Fibroblast of mammary gland (primary cell): Measurements from ENCODE around the gene KLHDC10.
A peak's percentile ranks its signal among the peaks of the same experiment; 100 is the strongest.
"Not testable (repeated sequence)": the region's sequence is repeated elsewhere in the genome, so short reads cannot be mapped to it uniquely, and the experiment has no call there.

Experiments
- DNase-seq: peaks from one replicate; pipeline ENCODE4 v3.0.0-alpha.2; 2010; ENCODE audit warnings: low read depth
- H3K4me3 ChIP-seq: 2 replicates; pipeline ENCODE4 v1.5.1; 2011; ENCODE audit warnings: low read depth, mild to moderate bottlenecking, low read length, moderate library complexity; ENCODE audit not compliant: control insufficient read depth
- TF ChIP-seq, protein P1 (sequence below): conservative IDR thresholded peaks from 2 replicates; pipeline ENCODE4 v1.5.1; 2011; ENCODE audit warnings: low read depth, low read length, inconsistent platforms; ENCODE audit not compliant: control insufficient read depth, insufficient read depth

Gene KLHDC10

DNA sequence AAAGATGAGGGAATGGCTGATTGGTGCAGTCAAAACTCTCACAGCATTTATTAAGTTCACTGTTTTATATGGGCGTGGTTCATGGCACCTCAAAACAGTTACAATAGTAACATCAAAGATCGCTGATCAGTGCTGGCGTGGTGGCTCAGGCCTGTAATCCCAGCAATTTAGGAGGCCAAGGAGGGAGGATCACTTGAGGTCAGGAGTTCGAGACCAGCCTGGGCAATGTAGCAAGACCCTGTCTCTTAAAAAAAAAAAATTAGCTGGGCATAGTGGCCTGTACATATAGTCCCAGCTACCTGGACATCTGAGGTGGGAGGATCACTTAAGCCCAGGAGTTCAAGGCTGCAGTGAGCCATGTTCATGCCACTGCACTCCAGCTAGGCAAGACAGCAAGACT, 48.5 kb downstream of the KLHDC10 start:
- TF ChIP-seq, protein P1, sequence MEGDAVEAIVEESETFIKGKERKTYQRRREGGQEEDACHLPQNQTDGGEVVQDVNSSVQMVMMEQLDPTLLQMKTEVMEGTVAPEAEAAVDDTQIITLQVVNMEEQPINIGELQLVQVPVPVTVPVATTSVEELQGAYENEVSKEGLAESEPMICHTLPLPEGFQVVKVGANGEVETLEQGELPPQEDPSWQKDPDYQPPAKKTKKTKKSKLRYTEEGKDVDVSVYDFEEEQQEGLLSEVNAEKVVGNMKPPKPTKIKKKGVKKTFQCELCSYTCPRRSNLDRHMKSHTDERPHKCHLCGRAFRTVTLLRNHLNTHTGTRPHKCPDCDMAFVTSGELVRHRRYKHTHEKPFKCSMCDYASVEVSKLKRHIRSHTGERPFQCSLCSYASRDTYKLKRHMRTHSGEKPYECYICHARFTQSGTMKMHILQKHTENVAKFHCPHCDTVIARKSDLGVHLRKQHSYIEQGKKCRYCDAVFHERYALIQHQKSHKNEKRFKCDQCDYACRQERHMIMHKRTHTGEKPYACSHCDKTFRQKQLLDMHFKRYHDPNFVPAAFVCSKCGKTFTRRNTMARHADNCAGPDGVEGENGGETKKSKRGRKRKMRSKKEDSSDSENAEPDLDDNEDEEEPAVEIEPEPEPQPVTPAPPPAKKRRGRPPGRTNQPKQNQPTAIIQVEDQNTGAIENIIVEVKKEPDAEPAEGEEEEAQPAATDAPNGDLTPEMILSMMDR: no peak
- no peak for DNase-seq

DNA sequence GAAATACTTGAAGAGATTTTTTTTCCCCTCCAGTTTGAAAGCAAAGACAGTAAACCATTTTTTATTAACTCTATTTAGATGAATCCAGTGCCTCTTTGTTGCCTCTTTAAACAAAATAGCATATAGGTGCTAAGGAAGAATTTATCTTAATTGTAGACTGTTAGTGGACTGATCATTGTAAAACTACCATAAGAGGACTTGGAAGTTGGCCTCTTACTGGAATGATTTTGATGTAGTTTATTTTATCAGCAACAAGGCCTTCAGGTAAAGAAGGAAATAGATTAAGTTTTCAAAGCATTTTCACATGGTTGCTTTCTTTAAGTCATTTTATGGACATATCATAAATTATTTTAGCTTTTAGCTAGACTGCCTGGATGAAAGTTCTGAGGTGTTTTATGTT, 53.2 kb downstream of the KLHDC10 start:
- H3K4me3 ChIP-seq: no peak overlapping the region
- TF ChIP-seq, protein P1: no peak
- DNase-seq: no peak

More for the DNA sequence above, 48.5 kb downstream of the KLHDC10 start:
- H3K4me3 ChIP-seq: no peak overlapping the region

DNA sequence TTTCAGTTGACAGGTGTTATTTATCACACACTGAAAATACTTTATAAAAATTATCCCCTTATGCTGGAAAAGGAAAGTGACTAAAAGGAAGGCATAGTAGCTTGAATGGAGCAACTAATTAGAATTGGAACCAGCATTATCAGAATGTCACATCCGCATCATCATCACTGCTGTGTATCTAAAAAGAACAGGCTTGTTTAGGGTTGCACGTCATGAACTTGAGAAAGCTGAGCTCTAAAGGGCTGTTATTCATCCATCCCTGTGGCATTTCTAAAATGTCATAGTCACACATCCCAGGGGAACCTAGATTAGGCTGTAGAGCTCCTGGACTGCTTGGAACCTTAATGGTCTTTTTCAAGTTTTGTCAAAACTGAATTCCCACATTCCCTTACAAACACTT, 54.4 kb downstream of the KLHDC10 start:
- H3K4me3 ChIP-seq: no peak overlapping the region
- DNase-seq: no peak
- TF ChIP-seq, protein P1: no peak

DNA sequence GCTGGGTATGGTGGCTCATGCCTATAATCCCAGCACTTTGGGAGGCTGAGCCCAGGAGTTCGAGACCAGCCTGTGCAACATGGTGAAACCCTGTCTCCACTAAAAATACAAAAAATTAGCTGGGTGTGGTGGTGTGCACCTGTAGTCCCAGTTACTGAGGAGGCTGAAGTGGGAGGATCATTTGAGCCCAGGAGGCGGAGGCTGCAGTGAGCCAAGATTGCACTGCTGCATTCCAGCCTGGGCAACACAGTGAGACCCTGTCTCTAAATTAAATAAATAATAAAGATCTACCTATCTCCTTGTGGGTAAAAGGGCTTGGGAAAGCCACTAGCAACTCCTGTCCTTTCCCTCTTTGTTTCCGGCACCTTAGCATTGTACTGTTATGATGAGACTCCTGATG, 56.5 kb downstream of the KLHDC10 start:
- not testable (repeated sequence) for H3K4me3 ChIP-seq, DNase-seq

DNA sequence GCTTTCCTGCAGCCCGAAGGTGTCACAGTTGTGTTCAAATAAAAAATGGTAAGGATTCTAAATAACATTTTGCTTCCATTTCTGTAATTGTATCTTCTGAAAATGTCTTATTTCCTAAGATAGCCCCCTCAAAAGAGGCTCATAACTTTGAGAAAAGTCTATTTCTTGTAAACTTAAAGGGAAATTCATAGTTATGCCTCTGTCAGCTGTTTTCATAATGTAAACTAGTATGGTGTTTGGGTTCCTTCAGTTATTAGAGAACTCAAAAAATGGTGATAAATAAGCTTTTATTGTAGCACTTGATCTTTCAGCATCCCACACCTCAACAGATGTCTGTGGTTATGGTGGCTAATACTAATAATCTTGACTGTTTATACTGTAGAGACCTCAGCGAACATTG, 57.1 kb downstream of the KLHDC10 start:
- TF ChIP-seq, protein P1: no peak
- DNase-seq: no peak
- no peak overlapping the region for H3K4me3 ChIP-seq

DNA sequence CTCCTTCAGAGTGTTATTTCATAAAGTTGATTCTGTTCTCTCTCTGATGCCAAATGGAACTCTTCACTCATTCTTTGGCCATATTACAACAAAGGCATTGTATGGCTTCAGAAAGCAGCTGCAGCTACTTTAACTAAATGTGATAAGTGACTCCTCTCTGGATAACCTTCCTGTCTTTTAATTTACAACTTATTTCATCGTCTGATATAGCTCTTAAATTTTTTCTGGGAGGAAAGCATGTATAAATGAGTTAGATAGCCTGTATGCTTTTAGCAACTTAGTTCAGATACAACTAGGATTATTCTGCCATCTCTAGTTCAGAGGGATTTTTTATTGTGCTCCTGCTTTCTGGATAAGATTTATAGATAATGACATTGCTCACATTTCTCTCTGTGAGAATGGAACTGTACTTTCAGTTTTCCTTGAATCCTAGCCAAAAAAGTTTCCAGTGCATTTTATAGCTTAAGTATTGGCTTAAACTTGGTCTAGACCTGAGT, 57.5 kb downstream of the KLHDC10 start:
- TF ChIP-seq, protein P1: no peak
- H3K4me3 ChIP-seq: no peak overlapping the region
- DNase-seq: peak; percentile 11

DNA sequence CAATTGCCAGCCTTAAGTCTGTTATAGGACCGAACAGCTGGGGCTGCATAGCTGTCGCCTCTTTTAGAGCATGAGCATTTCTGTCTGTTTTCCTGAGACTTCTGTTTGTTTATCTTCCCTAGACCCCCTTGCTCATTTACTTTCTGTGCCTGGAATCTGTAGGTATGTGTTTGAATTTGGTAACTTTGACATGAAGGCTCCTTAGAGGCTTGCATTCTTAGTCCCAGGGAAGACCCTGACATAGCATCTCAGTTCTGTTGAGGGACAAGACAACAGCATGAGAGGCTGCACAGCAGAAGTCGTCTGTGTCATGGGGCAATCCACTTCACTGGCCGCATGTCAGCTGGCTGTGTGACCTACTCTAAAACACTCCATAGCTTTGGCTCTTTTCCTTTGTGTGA, 58.7 kb downstream of the KLHDC10 start:
- TF ChIP-seq, protein P1: no peak
- no peak for DNase-seq
- no peak overlapping the region for H3K4me3 ChIP-seq
